HG03108 (cell line): ENCODE results near the gene MYO3B.
"Not testable (repeated sequence)": the region's sequence is repeated elsewhere in the genome, so short reads cannot be mapped to it uniquely, and the experiment has no call there.

Experiments
- ATAC-seq: cut with Tn5 transposase; IDR thresholded peaks from one replicate; pipeline ENCODE4 v1.9.1; 2021; ENCODE audit warnings: moderate library complexity; ENCODE audit not compliant: unreplicated experiment

MYO3B gene

GRCh38 chr2:170408461-170409163 is 230.7 kb downstream of the MYO3B start:
- ATAC-seq = peak; percentile 63

GRCh38 chr2:170409164-170409535 is 231.2 kb downstream of the MYO3B start:
- ATAC-seq = no peak

GRCh38 chr2:170411660-170412059 is 233.7 kb downstream of the MYO3B start:
- ATAC-seq = no peak

- ATAC-seq = no peak
These were observed 243.2 kb downstream of the MYO3B start for GRCh38 chr2:170420961-170421687.

- no peak for ATAC-seq
These were observed 246.0 kb downstream of the MYO3B start for GRCh38 chr2:170423919-170424318.

GRCh38 chr2:170425281-170425751 is 247.4 kb downstream of the MYO3B start:
- ATAC-seq = no peak

- no peak for ATAC-seq
These were observed 250.9 kb downstream of the MYO3B start for GRCh38 chr2:170428868-170429267.

GRCh38 chr2:170432823-170433222 is 254.9 kb downstream of the MYO3B start:
- no peak for ATAC-seq

GRCh38 chr2:170433448-170433847 is 255.5 kb downstream of the MYO3B start:
- no peak for ATAC-seq

GRCh38 chr2:170434396-170434795 is 256.4 kb downstream of the MYO3B start:
- ATAC-seq = not testable (repeated sequence)

GRCh38 chr2:170434900-170435621 is 257.1 kb downstream of the MYO3B start:
- ATAC-seq = no peak

- no peak for ATAC-seq
These were observed 258.4 kb downstream of the MYO3B start for GRCh38 chr2:170436077-170436943.

- ATAC-seq = no peak
These were observed 268.1 kb downstream of the MYO3B start for GRCh38 chr2:170446078-170446477.

GRCh38 chr2:170449034-170449433 is 271.1 kb downstream of the MYO3B start:
- no peak for ATAC-seq

- no peak for ATAC-seq
These were observed 276.8 kb downstream of the MYO3B start for GRCh38 chr2:170454471-170455372.

- no peak for ATAC-seq
These were observed 277.9 kb downstream of the MYO3B start for GRCh38 chr2:170455617-170456426.

- no peak for ATAC-seq
These were observed 279.0 kb downstream of the MYO3B start for GRCh38 chr2:170456914-170457313.

GRCh38 chr2:170457742-170458141 is 279.8 kb downstream of the MYO3B start:
- no peak for ATAC-seq

GRCh38 chr2:170461889-170462288 is 283.9 kb downstream of the MYO3B start:
- ATAC-seq = no peak
